H1 (cell line): ENCODE data around the gene CFAP141. TPM values are rescaled to one million over a fixed set of nuclear protein-coding genes. Genes with fewer than 3 reads are reported as not detected.

Experiments
- EGR1 ChIP-seq: IDR thresholded peaks from 2 replicates; pipeline ENCODE4 v1.6.1; 2011; ENCODE audit warnings: low read depth, low read length, borderline replicate concordance
- MAFK ChIP-seq: IDR thresholded peaks from 2 replicates; pipeline ENCODE4 v1.6.1; 2012; ENCODE audit warnings: low read depth, mild to moderate bottlenecking, improper control_type of control experiment, low read length
- polyA plus RNA-seq, 7 experiments: library from polyadenylated mRNA; depleted of rRNA in 3 of 7; stranded (reverse) in 5 of 7; unstranded in 2 of 7; fragments of >200 nt in 5 of 7; fragments of 200-250 nt in 2 of 7; gene quantifications; 1 replicate in 5 of 7; 2 replicates in 1 of 7; 4 replicates in 1 of 7; pipeline versions ENCODE4 v1.2.1 to v1.2.3, GENCODE V29; 2011 to 2013; ENCODE audit warnings: missing spikeins in 2 of 7, mixed read lengths in 2 of 7
- total RNA-seq: library from RNA; stranded (reverse); fragmentation: NEBNext Ultra II Directional; extraction: Animal tissue kit (Norgen Biotek cat#: 25700); gene quantifications from 2 replicates; pipeline ENCODE4 v1.2.1, GENCODE V29; 2021

Gene CFAP141
- total and polyA plus RNA-seq, 2 of the 8 experiments (the other 6 are each of a cell fraction or from before 2014, with no cell fraction given), result not detected

- no peak for TF ChIP-seq EGR1
- no peak for TF ChIP-seq MAFK
Measured at GRCh38 chr1:154241703-154242351, 35.7 kb upstream of the CFAP141 start (continued).
